DOHH2 (cell line): Measurements from ENCODE around the gene UBE2L6.
"Not testable (repeated sequence)": the region's sequence is repeated elsewhere in the genome, so short reads cannot be mapped to it uniquely, and the experiment has no call there.

Experiments used
- H3F3A ChIP-seq: fragments of 200-600 bp; sonication (generic), shearing (Covaris generic); 2 replicates; pipeline ENCODE4 v1.6.0; 2016; ENCODE audit warnings: antibody characterized with exemption, mild to moderate bottlenecking; ENCODE audit not compliant: control insufficient read depth, insufficient read depth
- H3K27ac ChIP-seq: fragments of 200-600 bp; sonication (generic); 2 replicates; pipeline ENCODE4 v1.5.1; 2014; ENCODE audit warnings: low read depth, mild to moderate bottlenecking, low read length, moderate library complexity
- H3K27me3 ChIP-seq: fragments of 200-600 bp; sonication (generic); 2 replicates; pipeline ENCODE4 v1.6.1; 2014; ENCODE audit warnings: mild to moderate bottlenecking, low read length, mixed read lengths; ENCODE audit not compliant: control insufficient read depth
- H3K36me3 ChIP-seq: fragments of 200-600 bp; sonication (generic); 2 replicates; pipeline ENCODE4 v1.6.1; 2014; ENCODE audit warnings: mild to moderate bottlenecking, low read length, moderate library complexity, mixed read lengths; ENCODE audit not compliant: control insufficient read depth
- H3K4me1 ChIP-seq: fragments of 200-600 bp; sonication (generic); 2 replicates; pipeline ENCODE4 v1.6.1; 2014; ENCODE audit warnings: mild to moderate bottlenecking, low read length, mixed read lengths; ENCODE audit not compliant: control insufficient read depth
- H3K4me2 ChIP-seq: fragments of 200-600 bp; sonication (generic); 2 replicates; pipeline ENCODE4 v1.6.0; 2014; ENCODE audit warnings: mild to moderate bottlenecking, low read length, moderate library complexity
- H3K4me3 ChIP-seq: fragments of 200-600 bp; sonication (generic); 2 replicates; pipeline ENCODE4 v1.5.1; 2014; ENCODE audit warnings: mild to moderate bottlenecking, low read length, mixed read lengths
- H3K79me2 ChIP-seq: fragments of 200-600 bp; sonication (generic); 2 replicates; pipeline ENCODE4 v1.6.1; 2014; ENCODE audit warnings: mild to moderate bottlenecking, low read length, mixed read lengths; ENCODE audit not compliant: control insufficient read depth
- H3K9me2 ChIP-seq: fragments of 200-600 bp; sonication (generic); replicated peaks from 2 replicates; pipeline ENCODE4 v1.6.1; 2014; ENCODE audit warnings: mild to moderate bottlenecking, low read length, mixed read lengths; ENCODE audit not compliant: control insufficient read depth
- H3K9me3 ChIP-seq: fragments of 200-600 bp; sonication (generic); 2 replicates; pipeline ENCODE4 v1.6.1; 2014; ENCODE audit warnings: antibody characterized with exemption, low read length, mixed read lengths; ENCODE audit not compliant: control insufficient read depth, insufficient read depth
- H4K20me1 ChIP-seq: fragments of 200-600 bp; sonication (generic); 2 replicates; pipeline ENCODE4 v1.6.0; 2014; ENCODE audit warnings: low read depth, mild to moderate bottlenecking, antibody characterized with exemption, low read length, moderate library complexity; ENCODE audit not compliant: control insufficient read depth, insufficient read depth
- EZH2phosphoT487 ChIP-seq: fragments of 200-600 bp; sonication (generic); IDR thresholded peaks from 2 replicates; pipeline ENCODE4 v1.6.1; 2017; ENCODE audit warnings: borderline replicate concordance, mild to moderate bottlenecking, antibody characterized with exemption, low read length, moderate library complexity, mixed read lengths
- TF ChIP-seq, protein P1 (sequence below): fragments of 200-600 bp; sonication (generic); IDR thresholded peaks from one replicate; pipeline ENCODE4 v1.5.1; 2014; ENCODE audit warnings: antibody characterized with exemption, mild to moderate bottlenecking, low read depth, low read length; ENCODE audit not compliant: poor library complexity, severe bottlenecking

The UBE2L6 gene

DNA sequence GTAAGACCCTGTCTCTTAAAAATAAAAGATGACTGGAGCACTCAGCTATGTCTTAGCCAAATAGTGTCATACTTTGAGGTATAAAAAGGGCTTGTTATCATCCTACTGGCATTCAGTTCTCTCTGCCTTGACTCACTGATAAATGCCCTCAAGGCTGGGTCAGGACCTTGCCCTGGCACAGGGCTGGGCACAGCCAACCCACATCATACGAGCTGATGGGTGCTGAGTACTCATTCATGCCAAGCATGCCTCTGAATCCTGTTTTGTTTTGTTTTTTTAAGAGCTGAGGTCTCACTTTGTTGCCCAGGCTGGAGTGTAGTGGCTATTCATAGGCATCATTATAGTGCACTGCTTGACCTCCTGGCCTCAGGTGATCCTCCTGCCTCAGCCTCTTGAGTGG, 28.1 kb downstream of the UBE2L6 start:
- no peaks in the 10 kb centered on the region for H3K9me3 ChIP-seq
- no peaks in the 10 kb centered on the region for H3K36me3 ChIP-seq
- no peak overlapping the region for H3K4me2 ChIP-seq
- no peaks in the 10 kb centered on the region for H3K4me1 ChIP-seq
- no peaks in the 10 kb centered on the region for H3F3A ChIP-seq
- H4K20me1 ChIP-seq, result no peaks in the 10 kb centered on the region
- peaks cover 5% of the 10 kb centered on the region for H3K27me3 ChIP-seq
- no peaks in the 10 kb centered on the region for H3K79me2 ChIP-seq
- no peak overlapping the region for H3K27ac ChIP-seq
- no peaks in the 10 kb centered on the region for H3K9me2 ChIP-seq
- H3K4me3 ChIP-seq, result no peak overlapping the region
- TF ChIP-seq EZH2phosphoT487, result no peak
- TF ChIP-seq, protein P1, sequence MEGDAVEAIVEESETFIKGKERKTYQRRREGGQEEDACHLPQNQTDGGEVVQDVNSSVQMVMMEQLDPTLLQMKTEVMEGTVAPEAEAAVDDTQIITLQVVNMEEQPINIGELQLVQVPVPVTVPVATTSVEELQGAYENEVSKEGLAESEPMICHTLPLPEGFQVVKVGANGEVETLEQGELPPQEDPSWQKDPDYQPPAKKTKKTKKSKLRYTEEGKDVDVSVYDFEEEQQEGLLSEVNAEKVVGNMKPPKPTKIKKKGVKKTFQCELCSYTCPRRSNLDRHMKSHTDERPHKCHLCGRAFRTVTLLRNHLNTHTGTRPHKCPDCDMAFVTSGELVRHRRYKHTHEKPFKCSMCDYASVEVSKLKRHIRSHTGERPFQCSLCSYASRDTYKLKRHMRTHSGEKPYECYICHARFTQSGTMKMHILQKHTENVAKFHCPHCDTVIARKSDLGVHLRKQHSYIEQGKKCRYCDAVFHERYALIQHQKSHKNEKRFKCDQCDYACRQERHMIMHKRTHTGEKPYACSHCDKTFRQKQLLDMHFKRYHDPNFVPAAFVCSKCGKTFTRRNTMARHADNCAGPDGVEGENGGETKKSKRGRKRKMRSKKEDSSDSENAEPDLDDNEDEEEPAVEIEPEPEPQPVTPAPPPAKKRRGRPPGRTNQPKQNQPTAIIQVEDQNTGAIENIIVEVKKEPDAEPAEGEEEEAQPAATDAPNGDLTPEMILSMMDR, result no peak

DNA sequence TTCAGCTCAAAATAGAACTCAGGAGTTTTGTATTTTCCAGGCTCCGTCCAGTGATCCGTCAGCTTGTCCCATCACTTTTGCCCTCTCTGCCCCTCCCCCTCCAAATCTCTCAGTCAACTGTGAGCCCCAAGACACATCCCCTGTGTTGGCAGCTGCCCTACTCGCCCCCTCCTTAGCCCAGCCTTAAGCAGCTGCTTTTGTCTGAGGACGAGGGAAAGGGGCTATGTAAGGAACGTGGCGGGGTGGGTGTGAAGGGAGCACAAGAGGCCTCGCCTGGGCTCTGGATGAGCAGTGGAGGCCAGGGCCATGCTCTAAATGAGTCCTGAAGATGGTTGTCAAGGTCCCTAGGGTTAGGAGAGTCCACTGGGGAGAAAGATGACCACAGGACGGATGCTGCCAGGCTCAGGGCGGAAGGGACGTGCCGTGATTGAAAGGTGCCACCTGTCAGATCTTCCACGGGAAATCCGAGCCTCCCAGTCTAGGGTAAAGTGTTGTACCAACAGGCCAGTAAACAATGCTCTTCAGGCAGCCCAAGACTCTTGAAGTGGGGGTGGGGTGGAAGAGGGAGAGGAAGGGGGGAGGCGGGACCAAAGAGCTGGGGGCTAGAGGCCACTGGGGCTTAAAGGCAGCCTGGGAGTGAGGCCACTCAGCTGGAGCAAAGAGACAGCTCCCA, 30.4 kb downstream of the UBE2L6 start, which contains the start of gene SMTNL1:
Gene SMTNL1, plus strand, starts transcription at position 649 of the 673 bp plus-strand sequence. CDS start 5,048 bp downstream, outside the sequence.
- Histone ChIP-seq H3K4me1 (no peaks in the 10 kb centered on the region), H3K36me3 (no peaks in the 10 kb centered on the region), H3K9me3 (no peaks in the 10 kb centered on the region), H3K4me3 (no peak within 1 kb of the TSS), H4K20me1 (no peaks in the 10 kb centered on the region), H3K4me2 (no peak within 1 kb of the TSS), H3K27ac (no peak within 1 kb of the TSS), H3K79me2 (no peaks in the 10 kb centered on the region), H3F3A (no peaks in the 10 kb centered on the region), H3K9me2 (no peaks in the 10 kb centered on the region), H3K27me3 (peaks cover 5% of the 10 kb centered on the region)
- TF ChIP-seq, protein P1, result no peak
- TF ChIP-seq EZH2phosphoT487, result no peak

DNA sequence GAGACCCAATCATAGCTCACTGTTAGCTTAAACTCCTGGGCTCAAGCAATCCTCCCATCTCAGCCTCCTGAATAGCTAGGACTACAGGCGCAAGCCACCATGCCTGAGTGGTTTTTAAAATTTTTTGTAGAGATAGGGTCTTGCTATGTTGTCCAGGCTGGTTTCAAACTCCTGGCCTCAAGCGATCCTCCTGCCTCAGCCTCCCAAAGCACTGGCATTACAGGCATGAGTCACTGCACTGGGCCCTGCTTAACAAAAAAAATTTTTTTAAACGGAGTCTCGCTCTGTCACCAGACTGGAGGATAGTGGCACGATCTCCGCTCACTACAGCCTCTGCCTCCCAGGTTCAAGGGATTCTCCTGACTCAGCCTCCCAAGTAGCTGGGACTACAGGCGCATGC, 33.0 kb downstream of the UBE2L6 start:
- Histone ChIP-seq H3K4me1 (peaks cover 11% of the 10 kb centered on the region), H3K79me2 (peaks cover 11% of the 10 kb centered on the region)
- not testable (repeated sequence) for H3K4me2 ChIP-seq, H3K9me3 ChIP-seq, H3K9me2 ChIP-seq, H3K36me3 ChIP-seq, H3F3A ChIP-seq, H3K27ac ChIP-seq, H3K27me3 ChIP-seq, H4K20me1 ChIP-seq, H3K4me3 ChIP-seq

DNA sequence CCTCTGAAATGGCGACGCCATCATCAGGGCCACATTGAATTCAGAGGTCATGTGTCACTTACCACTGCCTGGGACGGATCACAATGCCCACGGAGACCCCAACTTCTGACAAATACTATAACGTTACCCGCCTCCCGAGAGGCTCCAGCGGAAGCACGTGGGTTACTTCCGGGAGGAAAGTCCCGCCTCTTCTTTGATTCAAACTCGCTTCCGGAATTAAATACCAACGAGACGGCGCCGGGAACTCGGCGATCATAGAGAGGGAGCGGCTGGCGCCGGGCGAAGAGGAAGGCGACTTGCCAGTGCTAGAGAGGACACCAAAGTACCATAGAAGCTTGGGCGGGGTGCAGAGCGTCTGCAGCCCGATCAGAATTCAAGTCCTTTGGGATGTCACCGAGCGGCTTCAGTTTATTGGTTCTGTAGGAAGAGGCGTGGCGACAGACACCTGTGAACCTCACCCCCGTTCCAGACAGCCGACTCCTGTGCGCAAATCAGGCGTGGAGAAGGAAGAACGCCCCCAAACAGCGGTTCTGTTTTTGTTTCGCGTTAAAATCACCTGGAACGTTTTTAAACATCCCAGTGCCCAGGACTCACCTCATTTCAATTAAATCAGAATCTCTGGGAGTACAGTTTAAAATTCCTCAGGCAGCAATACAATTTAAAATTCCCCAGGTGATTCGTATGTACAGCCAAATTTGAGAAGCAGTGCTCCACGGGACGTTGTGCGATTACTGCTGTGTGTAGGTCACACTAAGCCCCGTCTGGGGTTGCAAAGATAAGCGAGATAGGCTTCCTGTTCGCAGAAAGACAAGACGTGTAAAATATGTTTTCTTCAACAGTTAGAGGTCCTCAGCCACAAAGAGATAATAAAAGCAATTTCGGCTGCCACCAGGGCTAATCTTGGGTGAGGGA, 36.6 kb downstream of the UBE2L6 start, which contains the start of gene TIMM10:
Gene TIMM10, minus strand, starts transcription at position 159 of the 912 bp plus-strand sequence. CDS start 565 bp downstream, outside the sequence.
- H3K4me2 ChIP-seq, result peak within 1 kb of the TSS; percentile 78
- no peaks in the 10 kb centered on the region for H3K9me2 ChIP-seq
- H4K20me1 ChIP-seq, result no peaks in the 10 kb centered on the region
- peak within 1 kb of the TSS; percentile 63 for H3K27ac ChIP-seq
- peaks cover 36% of the 10 kb centered on the region for H3K79me2 ChIP-seq
- H3K4me3 ChIP-seq, result peak within 1 kb of the TSS; percentile 88
- H3K27me3 ChIP-seq, result peaks cover 5% of the 10 kb centered on the region
- peaks cover 30% of the 10 kb centered on the region for H3K4me1 ChIP-seq
- TF ChIP-seq EZH2phosphoT487, result no peak
- TF ChIP-seq, protein P1, result peak; percentile 8
- H3F3A ChIP-seq, result no peaks in the 10 kb centered on the region; the same call in 1 of the 2 replicates
- peaks cover 37% of the 10 kb centered on the region for H3K36me3 ChIP-seq
- H3K9me3 ChIP-seq, result no peaks in the 10 kb centered on the region
